GM06990 (cell line): ENCODE measurements around the gene ARHGAP22.

Source experiments
- DNase-seq: peaks from one replicate; pipeline ENCODE4 v3.0.0-alpha.2; 2011; ENCODE audit not compliant: insufficient read length; ENCODE audit errors: extremely low read depth
- H3K27me3 ChIP-seq: replicated peaks from 2 replicates; pipeline ENCODE4 v1.6.0; 2011; ENCODE audit warnings: low read length; ENCODE audit not compliant: control insufficient read depth, insufficient read depth
- H3K36me3 ChIP-seq: 2 replicates; pipeline ENCODE4 v1.5.1; 2011; ENCODE audit warnings: low read length; ENCODE audit not compliant: control insufficient read depth, insufficient read depth
- H3K4me3 ChIP-seq: replicated peaks from 2 replicates; pipeline ENCODE4 v1.5.1; 2011; ENCODE audit warnings: low read depth, mild to moderate bottlenecking, control low read depth, low read length
- TF ChIP-seq, protein P1 (sequence below): IDR thresholded peaks from 2 replicates; pipeline ENCODE4 v1.5.1; 2011; ENCODE audit warnings: low read length, control low read depth, mild to moderate bottlenecking, inconsistent platforms; ENCODE audit not compliant: insufficient read depth, poor library complexity, severe bottlenecking

Gene ARHGAP22

DNA sequence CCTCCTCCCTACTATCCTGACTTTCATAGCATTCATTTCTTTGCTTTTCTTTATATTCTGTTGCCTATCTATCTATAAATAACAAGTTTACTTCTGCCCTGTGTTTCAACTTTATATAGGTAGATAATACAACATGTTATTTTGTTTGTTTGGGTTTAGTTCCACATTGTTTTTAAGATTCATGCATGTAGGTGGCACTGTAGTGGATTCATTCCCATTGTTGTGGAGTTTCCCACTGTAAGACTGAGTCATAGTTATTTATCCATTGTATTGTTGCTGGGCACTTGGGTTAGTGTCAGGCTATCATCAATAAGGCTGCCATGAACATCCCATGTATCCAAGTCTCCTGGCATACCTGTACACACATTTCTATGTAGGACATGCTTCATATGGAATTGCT lies 127.7 kb downstream of the ARHGAP22 start:
- no peaks in the 10 kb centered on the region for H3K36me3 ChIP-seq
- no peak for DNase-seq
- no peak overlapping the region for H3K4me3 ChIP-seq
- H3K27me3 ChIP-seq = no peaks in the 10 kb centered on the region; the same call in 1 of the 2 replicates
- TF ChIP-seq, protein P1, sequence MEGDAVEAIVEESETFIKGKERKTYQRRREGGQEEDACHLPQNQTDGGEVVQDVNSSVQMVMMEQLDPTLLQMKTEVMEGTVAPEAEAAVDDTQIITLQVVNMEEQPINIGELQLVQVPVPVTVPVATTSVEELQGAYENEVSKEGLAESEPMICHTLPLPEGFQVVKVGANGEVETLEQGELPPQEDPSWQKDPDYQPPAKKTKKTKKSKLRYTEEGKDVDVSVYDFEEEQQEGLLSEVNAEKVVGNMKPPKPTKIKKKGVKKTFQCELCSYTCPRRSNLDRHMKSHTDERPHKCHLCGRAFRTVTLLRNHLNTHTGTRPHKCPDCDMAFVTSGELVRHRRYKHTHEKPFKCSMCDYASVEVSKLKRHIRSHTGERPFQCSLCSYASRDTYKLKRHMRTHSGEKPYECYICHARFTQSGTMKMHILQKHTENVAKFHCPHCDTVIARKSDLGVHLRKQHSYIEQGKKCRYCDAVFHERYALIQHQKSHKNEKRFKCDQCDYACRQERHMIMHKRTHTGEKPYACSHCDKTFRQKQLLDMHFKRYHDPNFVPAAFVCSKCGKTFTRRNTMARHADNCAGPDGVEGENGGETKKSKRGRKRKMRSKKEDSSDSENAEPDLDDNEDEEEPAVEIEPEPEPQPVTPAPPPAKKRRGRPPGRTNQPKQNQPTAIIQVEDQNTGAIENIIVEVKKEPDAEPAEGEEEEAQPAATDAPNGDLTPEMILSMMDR = no peak

DNA sequence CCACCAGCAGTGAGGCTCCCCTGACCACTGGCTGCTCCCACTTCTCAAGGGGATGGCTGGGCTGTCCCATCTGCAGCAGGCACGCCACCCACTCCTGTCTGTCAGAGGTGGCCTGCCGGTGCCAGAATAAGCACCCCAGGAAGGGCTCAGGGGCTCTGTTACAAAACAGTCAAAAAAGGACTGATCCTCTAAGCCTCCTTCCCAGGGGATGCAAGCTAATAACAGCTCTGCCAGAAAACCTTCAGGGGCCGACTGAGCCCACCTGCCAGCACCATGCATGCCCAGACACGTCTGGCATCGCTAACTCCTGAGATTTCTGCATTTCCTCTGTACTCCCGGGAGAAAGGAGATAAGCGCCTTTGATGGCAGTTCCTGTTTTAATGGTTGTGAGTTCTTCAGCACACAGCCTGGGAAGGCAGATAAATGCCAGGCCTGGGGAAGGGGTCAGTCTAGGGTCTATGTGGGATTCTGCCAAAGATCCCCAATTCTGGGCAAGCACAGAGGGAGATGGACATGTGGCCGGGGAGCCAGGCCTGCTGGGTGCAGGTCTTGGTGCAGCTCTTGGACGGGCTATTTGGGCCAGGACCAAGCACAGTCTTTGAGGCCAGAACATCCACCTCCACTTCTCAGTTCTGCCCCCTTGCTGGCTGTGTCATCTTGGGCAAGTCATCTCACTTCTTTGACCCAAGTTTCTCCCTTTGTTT lies 128.4 kb downstream of the ARHGAP22 start:
- TF ChIP-seq, protein P1 = no peak
- Histone ChIP-seq H3K4me3 (no peak overlapping the region), H3K36me3 (no peaks in the 10 kb centered on the region), H3K27me3 (no peaks in the 10 kb centered on the region; the same call in 1 of the 2 replicates)
- no peak for DNase-seq

DNA sequence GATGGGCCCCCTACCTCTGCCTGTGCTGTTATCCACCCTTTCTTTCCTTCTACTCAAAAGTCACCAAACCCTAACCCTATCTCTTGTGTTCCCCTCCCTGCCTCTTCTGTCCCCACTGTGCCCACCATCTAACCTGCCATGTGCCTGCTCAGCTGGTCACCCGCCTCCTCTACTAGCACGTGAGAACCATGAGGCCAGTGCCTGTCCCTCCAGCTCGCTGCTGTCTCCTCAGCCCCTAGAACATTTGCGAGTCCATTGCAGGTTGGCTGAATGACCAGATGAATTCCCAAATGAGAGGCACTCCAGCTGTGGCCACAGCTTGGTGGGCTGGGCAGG lies 129.0 kb downstream of the ARHGAP22 start:
- DNase-seq = no peak
- Histone ChIP-seq H3K36me3 (no peaks in the 10 kb centered on the region), H3K27me3 (no peaks in the 10 kb centered on the region; the same call in 1 of the 2 replicates), H3K4me3 (no peak overlapping the region)
- TF ChIP-seq, protein P1 = no peak

DNA sequence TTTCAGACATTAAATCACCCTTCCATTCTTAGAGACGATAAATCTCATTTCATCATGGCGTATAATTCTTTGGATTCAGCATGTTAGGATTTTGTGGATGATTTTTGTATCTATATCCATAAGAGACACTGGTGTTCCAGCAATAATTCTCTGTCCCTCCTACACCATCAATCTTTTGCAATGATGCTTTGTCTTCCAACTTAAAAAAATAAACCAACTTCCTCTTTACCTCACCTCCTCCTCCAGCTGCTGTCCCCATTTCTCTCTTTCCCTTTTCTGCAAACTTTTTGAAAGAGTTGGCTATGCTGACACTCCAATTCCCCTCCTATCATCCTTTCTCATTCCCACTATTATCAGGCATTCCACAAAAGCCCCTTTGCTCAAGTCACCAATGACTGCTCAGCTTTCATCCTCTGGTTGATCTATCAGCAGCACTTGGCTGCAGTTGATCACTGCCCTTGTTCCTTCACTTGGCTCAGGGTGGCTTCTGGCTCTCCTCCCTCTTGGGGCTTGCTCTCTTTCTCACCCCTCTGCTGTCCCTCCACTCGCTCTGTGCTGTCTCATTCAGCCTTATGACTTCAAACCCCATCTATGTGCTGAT lies 130.0 kb downstream of the ARHGAP22 start:
- Histone ChIP-seq H3K4me3 (no peak overlapping the region), H3K36me3 (no peaks in the 10 kb centered on the region), H3K27me3 (no peaks in the 10 kb centered on the region)
- TF ChIP-seq, protein P1 = no peak
- no peak for DNase-seq

DNA sequence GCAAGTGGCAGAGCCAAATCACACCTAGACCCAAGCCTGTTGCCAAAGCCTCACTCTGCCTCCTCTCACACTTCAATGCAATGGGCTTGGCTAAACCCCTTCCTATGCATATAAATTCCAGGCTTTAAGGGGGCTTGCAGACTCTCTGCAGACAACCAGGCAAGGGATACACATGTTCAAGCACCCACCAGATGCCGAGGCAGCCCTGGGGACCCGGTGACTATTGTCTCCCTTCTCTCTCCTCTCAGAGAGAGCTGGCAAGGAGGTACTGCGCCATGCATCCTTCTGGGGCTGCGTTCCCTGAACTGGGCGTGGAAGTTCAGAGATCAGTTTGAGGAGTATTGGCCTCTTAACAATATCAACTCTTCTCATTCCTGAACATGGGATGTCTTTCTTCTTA lies 131.2 kb downstream of the ARHGAP22 start:
- H3K27me3 ChIP-seq = no peaks in the 10 kb centered on the region
- DNase-seq = no peak
- TF ChIP-seq, protein P1 = no peak
- H3K36me3 ChIP-seq = no peaks in the 10 kb centered on the region
- H3K4me3 ChIP-seq = no peak overlapping the region
